ENCODE measurements around the gene DNAH11.

The DNAH11 gene

GRCh38 chr7:21914671-21915070 is 371.8 kb downstream of the DNAH11 start:
- H3K4me3 ChIP-seq (ENCODE audit: low read depth, low read length): no peak overlapping the region
- TF ChIP-seq CTCF (IDR thresholded peaks at IDR 0.05; ENCODE audit: low read depth, low read length, missing control alignments): no peak
- no peak for DNase-seq (ENCODE audit: low read depth)

- TF ChIP-seq CTCF (IDR thresholded peaks at IDR 0.05; ENCODE audit: low read depth, low read length, missing control alignments): no peak
- no peak overlapping the region for H3K4me3 ChIP-seq (ENCODE audit: low read depth, low read length)
- no peak for DNase-seq (ENCODE audit: low read depth)
Observed at GRCh38 chr7:21915140-21915539, 372.3 kb downstream of the DNAH11 start.

- no peak for TF ChIP-seq CTCF (IDR thresholded peaks at IDR 0.05; ENCODE audit: low read depth, low read length, missing control alignments)
- no peak overlapping the region for H3K4me3 ChIP-seq (ENCODE audit: low read depth, low read length)
- no peak for DNase-seq (ENCODE audit: low read depth)
Observed at GRCh38 chr7:21916176-21916575, 373.3 kb downstream of the DNAH11 start.

- no peak for TF ChIP-seq CTCF (IDR thresholded peaks at IDR 0.05; ENCODE audit: low read depth, low read length, missing control alignments)
- no peak overlapping the region for H3K4me3 ChIP-seq (ENCODE audit: low read depth, low read length)
- DNase-seq (ENCODE audit: low read depth): no peak
Observed at GRCh38 chr7:21916629-21917028, 373.8 kb downstream of the DNAH11 start.

GRCh38 chr7:21918216-21918615 is 375.4 kb downstream of the DNAH11 start:
- DNase-seq (ENCODE audit: low read depth): no peak
- no peak for TF ChIP-seq CTCF (IDR thresholded peaks at IDR 0.05; ENCODE audit: low read depth, low read length, missing control alignments)
- H3K4me3 ChIP-seq (ENCODE audit: low read depth, low read length): no peak overlapping the region

GRCh38 chr7:21920936-21921335 is 378.1 kb downstream of the DNAH11 start:
- DNase-seq (ENCODE audit: low read depth): no peak
- no peak for TF ChIP-seq CTCF (IDR thresholded peaks at IDR 0.05; ENCODE audit: low read depth, low read length, missing control alignments)
- H3K4me3 ChIP-seq (ENCODE audit: low read depth, low read length): no peak overlapping the region

- H3K4me3 ChIP-seq (ENCODE audit: low read depth, low read length): no peak overlapping the region
- no peak for TF ChIP-seq CTCF (IDR thresholded peaks at IDR 0.05; ENCODE audit: low read depth, low read length, missing control alignments)
- DNase-seq (ENCODE audit: low read depth): no peak
Observed at GRCh38 chr7:21922605-21923004, 379.8 kb downstream of the DNAH11 start.
